Tibial artery (tissue), 4 donors: ENCODE data around the gene HOXC5.

ENCODE experiments used
- DNase-seq, 2 donors: peaks; one replicate each; pipeline ENCODE4 v3.0.0-alpha.2; 2019
- H3K27ac ChIP-seq, 2 donors: fragments of 200-600 bp; sonication (generic) in 1 of 2; 1 replicate in 1 of 2; 2 replicates in 1 of 2; pipeline ENCODE4 v1.5.1; 2018 to 2019; ENCODE audit warnings: mild to moderate bottlenecking in 1 of 2
- H3K27me3 ChIP-seq, 2 donors: fragments of 200-600 bp; sonication (generic) in 1 of 2; one replicate each; pipeline versions ENCODE4 v1.5.1 to v1.6.0; 2016 to 2019
- H3K36me3 ChIP-seq, 3 donors: fragments of 200-600 bp; sonication (generic) in 2 of 3; one replicate each; pipeline ENCODE4 v1.5.1; 2016 to 2019; ENCODE audit warnings: mild to moderate bottlenecking in 2 of 3
- H3K4me1 ChIP-seq, 4 donors: fragments of 200-600 bp; sonication (generic) in 2 of 4; 1 replicate in 3 of 4; 2 replicates in 1 of 4; pipeline ENCODE4 v1.5.1; 2016 to 2019
- H3K4me3 ChIP-seq, 2 donors: fragments of 200-600 bp; sonication (generic) in 1 of 2; 1 replicate in 1 of 2; 2 replicates in 1 of 2; pipeline ENCODE4 v1.5.1; 2018 to 2019; ENCODE audit warnings: mild to moderate bottlenecking in 2 of 2
- H3K9me3 ChIP-seq, 3 donors: fragments of 200-600 bp; sonication (generic) in 1 of 3; one replicate each; pipeline ENCODE4 v1.5.1; 2016 to 2019
- CTCF ChIP-seq, 2 experiments: fragments of 200-600 bp in 1 of 2; fragments of 450-650 bp in 1 of 2; IDR thresholded peaks; one replicate each; pipeline ENCODE4 v1.5.1; 2017 to 2019; ENCODE audit warnings: antibody characterized with exemption in 2 of 2, mild to moderate bottlenecking in 1 of 2, moderate library complexity in 1 of 2
- intact Hi-C: fragments of 100-400 bp; cut with DNase I; formaldehyde crosslinking; loops from one replicate; pipeline ENCODE4 v1.15.0; 2023; ENCODE audit warnings: low total_unique reads

The HOXC5 gene

GRCh38 chr12:53997204-53998109 is 35.4 kb upstream of the HOXC5 start:
- Histone ChIP-seq H3K4me3 (peak overlapping the region; percentile 64 to 76), H3K9me3 (no peaks in the 10 kb centered on the region), H3K27ac (peak overlapping the region; percentile 93 to 98), H3K4me1 (peaks cover 4 to 67% (median 48%) of the 10 kb centered on the region in 4 donors), H3K27me3 (no peaks in the 10 kb centered on the region), H3K36me3 (no peaks in the 10 kb centered on the region)
- intact Hi-C loops: no loop called here
- TF ChIP-seq CTCF (IDR thresholded peaks at IDR 0.05): no peak
- no peak for DNase-seq

- peak overlapping the region; percentile 93 to 98 for H3K27ac ChIP-seq
- H3K9me3 ChIP-seq: no peaks in the 10 kb centered on the region
- H3K36me3 ChIP-seq: no peaks in the 10 kb centered on the region
- intact Hi-C loops: no loop called here
- H3K27me3 ChIP-seq: no peaks in the 10 kb centered on the region
- no peak for TF ChIP-seq CTCF (IDR thresholded peaks at IDR 0.05)
- peaks cover 4 to 63% (median 43%) of the 10 kb centered on the region in 4 donors for H3K4me1 ChIP-seq
- peak overlapping the region; percentile 64 to 76 for H3K4me3 ChIP-seq
- no peak for DNase-seq
Measured at GRCh38 chr12:53998110-53998899, 34.5 kb upstream of the HOXC5 start.

- peak overlapping the region; percentile 93 to 98 for H3K27ac ChIP-seq
- no peaks in the 10 kb centered on the region for H3K36me3 ChIP-seq
- no peak for TF ChIP-seq CTCF (IDR thresholded peaks at IDR 0.05)
- H3K27me3 ChIP-seq: no peaks in the 10 kb centered on the region
- intact Hi-C loops: no loop called here
- H3K9me3 ChIP-seq: no peaks in the 10 kb centered on the region
- peaks cover 4 to 63% (median 43%) of the 10 kb centered on the region in 4 donors for H3K4me1 ChIP-seq
- peak overlapping the region; percentile 64 to 76 for H3K4me3 ChIP-seq
- DNase-seq: no peak
Measured at GRCh38 chr12:53998900-53999236, 34.0 kb upstream of the HOXC5 start.

GRCh38 chr12:53999559-54000115 is 33.2 kb upstream of the HOXC5 start:
- Histone ChIP-seq H3K27ac (peak overlapping the region; percentile 93 to 98), H3K36me3 (no peaks in the 10 kb centered on the region), H3K4me1 (peaks cover 2 to 68% (median 44%) of the 10 kb centered on the region in 4 donors), H3K4me3 (peak overlapping the region; percentile 64 to 76), H3K27me3 (no peaks in the 10 kb centered on the region), H3K9me3 (no peaks in the 10 kb centered on the region)
- intact Hi-C loops: no loop called here
- DNase-seq: peak; percentile 80 to 81
- TF ChIP-seq CTCF (IDR thresholded peaks at IDR 0.05): no peak
